ENCODE results near the gene EPS8L3. TPM values are rescaled to one million over a fixed set of nuclear protein-coding genes. Genes with fewer than 3 reads are reported as not detected.
"Not testable (repeated sequence)": the region's sequence is repeated elsewhere in the genome, so short reads cannot be mapped to it uniquely, and the experiment has no call there.

Gene EPS8L3
- total RNA-seq, 1 donor from 2014 or later: 459 TPM

DNA sequence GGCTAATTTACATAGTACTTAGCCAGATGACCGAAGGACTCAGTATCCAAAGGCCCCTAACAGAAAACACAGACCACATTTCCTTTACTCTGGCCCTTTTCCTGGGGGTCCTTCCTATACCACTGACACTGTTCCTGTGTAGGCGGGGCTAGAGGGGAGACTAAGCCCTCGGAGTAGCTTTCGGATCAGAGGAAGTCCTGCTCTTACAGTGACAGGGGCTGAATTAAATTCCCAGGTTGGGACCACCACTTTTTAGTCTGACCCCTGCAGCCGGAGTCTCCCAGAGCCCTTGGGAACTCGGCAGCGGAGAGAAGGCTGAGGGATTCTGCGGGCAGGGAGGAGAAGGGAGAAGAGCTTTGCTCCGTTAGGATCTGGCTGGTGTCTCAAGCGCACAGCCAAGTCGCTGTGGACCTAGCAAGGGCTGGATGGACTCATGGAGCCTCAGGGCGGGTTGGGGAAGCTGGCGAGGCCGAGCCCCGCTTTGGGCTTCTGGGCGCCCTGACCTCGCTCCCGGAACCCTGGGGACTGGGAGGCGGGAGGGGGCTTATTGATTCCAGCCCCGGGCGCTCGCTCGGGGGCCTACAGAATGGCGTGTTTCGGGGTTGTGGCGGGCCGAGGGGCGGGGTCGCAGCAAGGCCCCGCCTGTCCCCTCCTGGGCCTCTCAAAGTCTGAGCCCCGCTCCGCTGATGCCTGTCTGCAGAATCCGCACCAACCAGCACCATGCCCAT, 52.0 kb downstream of the EPS8L3 start, which contains the start of gene GSTM5:
TSS of gene GSTM5 (plus strand) at position 659 of the 728 bp plus-strand sequence. CDS start at position 721, 62 bp downstream.
- DNase-seq (ENCODE audit: low spot score): not testable (repeated sequence)

DNA sequence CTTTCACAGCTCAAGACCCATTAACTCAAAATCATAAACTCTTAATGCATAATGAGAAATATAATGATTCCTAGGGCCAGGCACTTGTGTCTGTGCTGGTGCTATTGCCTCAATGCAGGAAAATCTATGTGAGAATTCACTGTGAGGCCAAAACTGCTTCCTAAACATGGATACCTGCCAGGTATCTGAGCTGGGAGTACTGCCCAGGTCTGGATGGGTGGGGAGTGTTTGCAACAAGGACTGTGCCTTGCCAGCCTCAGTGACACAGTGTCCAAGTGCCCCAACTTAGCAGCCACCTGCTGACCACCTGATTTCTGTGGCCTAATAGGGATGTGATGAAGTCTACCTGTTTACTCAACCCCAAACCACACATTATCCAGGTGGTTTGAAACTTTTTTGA, 53.9 kb downstream of the EPS8L3 start:
- not testable (repeated sequence) for DNase-seq (ENCODE audit: low spot score)

DNA sequence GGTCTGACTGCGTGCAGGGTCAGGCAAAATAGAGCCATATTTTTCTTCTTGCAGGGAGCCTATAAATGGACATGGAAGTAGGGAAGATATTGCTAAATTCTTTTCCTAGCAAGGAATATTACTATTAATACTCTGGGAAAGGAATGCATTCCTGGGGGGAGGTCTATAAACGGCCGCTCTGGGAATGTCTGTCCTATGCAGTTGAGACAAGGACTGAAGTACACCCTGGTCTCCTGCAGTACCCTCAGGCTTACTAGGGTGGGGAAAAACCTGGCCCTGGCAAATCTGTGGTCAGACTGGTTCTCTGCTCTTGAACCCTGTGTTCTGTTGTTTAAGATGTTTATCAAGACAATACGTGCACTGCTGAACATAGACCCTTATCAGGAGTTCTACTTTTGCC, 54.8 kb downstream of the EPS8L3 start:
- not testable (repeated sequence) for DNase-seq (ENCODE audit: low spot score)

DNA sequence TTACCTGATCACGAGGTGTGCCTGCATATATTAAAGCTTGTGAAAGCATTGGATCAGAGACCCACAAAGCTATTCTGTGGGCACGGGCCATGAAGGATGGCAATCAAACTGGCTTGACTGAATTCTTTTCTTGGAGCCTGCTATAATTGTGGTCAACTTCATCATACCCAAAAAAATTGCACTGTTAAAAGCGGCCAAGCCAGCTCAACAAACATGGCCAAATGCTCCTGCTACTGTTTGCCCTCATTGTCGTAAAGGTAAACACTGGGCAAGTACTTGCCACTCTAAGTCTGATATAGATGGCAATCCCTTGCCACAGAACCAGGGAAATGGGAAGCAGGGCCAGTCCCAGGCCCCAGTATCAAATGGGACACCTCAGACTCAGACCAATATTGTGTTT, 58.3 kb downstream of the EPS8L3 start:
- DNase-seq (ENCODE audit: low spot score): no peak

DNA sequence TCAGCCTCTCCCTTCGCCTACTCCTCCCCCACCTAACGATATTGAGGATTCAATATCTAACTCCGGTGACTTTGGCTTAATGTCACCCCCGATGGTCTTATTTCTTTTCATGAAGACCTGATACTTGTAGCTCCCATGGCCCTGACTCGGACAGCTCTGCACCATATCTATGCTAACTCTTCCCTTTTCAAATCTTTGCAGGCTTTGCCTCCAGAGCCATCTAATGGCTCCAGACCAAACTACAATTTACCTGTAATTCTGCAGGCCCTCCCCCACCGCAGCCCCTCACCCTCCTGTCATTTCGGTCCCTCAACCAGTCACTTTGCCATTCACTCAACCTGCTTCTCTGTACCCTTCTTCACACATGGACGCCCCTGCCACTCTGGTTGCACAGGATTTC, 59.5 kb downstream of the EPS8L3 start:
- DNase-seq (ENCODE audit: low spot score): no peak

DNA sequence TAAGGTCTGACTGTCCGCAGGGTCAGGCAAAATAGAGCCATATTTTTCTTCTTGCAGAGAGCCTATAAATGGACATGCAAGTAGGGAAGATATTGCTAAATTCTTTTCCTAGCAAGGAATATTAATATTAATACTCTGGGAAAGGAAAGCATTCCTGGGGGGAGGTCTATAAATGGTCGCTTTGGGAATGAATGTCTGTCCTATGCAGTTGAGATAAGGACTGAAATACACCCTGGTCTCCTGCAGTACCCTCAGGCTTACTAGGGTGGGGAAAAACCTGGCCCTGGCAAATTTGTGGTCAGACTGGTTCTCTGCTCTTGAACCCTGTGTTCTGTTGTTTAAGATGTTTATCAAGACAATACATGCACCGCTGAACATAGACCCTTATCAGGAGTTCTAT, 60.8 kb downstream of the EPS8L3 start:
- DNase-seq (ENCODE audit: low spot score): not testable (repeated sequence)

Other genes with a start within 250 kb of the EPS8L3 start
- 0.29 TPM for gene GPR61, start 224.1 kb downstream of the EPS8L3 start, total RNA-seq
- gene GNAI3, start 215.3 kb downstream of the EPS8L3 start, total RNA-seq: 6.7 TPM
- not detected for gene GNAT2, start 144.3 kb downstream of the EPS8L3 start, total RNA-seq
- 171 TPM for gene AMPD2, start 144.1 kb downstream of the EPS8L3 start, total RNA-seq
- gene GSTM4, start 107.8 kb downstream of the EPS8L3 start, total RNA-seq: 44.1 TPM
- gene GSTM2, start 95.9 kb downstream of the EPS8L3 start, total RNA-seq: 69.9 TPM
- 0.40 TPM for gene GSTM1, start 76.1 kb downstream of the EPS8L3 start, total RNA-seq
- gene GSTM5, start 51.7 kb downstream of the EPS8L3 start, total RNA-seq: 32.8 TPM
- 40.6 TPM for gene GSTM3, start 22.9 kb downstream of the EPS8L3 start, total RNA-seq
- 184 TPM for gene CSF1, start 146.9 kb upstream of the EPS8L3 start, total RNA-seq
- gene AHCYL1, start 220.8 kb upstream of the EPS8L3 start, total RNA-seq: 166 TPM